ENCODE data around the gene CERS6.

Gene CERS6

DNA sequence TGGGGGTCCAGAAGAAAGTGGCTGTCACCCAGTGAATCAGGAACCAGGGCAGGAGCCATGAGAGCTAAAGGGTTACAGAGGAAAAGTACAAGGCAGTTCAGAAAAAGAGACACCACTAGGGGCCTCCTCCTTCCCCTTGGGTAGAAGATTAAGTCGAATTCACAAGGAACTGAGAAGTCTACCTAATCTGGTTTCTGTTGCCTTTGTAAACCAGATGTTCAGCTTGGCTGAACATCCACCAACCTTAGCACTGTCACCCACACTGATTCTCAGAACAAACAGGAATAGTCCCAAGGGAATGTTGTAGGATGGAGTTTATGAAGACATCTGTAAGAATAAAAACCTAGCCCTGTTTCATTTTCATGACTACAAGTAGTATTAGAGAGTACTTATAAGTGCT, 256.0 kb downstream of the CERS6 start:
- DNase-seq = no peak

- DNase-seq = no peak
Observed at GRCh38 chr2:168713325-168713724, 257.3 kb downstream of the CERS6 start.

DNA sequence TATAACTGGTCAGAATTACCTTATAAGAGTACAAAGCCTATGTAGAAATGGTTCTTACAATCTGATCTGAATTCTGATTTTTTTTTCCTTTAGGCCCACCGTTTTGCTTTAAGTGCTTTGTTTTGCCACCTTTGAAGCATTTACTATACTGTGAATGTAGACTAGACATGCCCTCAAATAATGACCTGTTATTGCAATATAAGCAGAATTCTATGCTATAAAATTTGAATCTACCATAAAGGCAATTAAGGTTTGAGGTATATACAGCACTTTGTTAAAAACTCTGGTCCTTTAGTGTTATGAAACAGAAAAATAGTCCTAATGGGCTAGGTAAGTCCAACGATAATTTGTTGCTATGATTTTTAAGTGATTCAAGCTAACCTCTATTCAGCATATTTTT, 259.8 kb downstream of the CERS6 start:
- no peak for DNase-seq

- DNase-seq = no peak
Observed at GRCh38 chr2:168716839-168717238, 260.8 kb downstream of the CERS6 start.

- peak; percentile 84 for DNase-seq
Observed at GRCh38 chr2:168717790-168718502, 261.9 kb downstream of the CERS6 start.

DNA sequence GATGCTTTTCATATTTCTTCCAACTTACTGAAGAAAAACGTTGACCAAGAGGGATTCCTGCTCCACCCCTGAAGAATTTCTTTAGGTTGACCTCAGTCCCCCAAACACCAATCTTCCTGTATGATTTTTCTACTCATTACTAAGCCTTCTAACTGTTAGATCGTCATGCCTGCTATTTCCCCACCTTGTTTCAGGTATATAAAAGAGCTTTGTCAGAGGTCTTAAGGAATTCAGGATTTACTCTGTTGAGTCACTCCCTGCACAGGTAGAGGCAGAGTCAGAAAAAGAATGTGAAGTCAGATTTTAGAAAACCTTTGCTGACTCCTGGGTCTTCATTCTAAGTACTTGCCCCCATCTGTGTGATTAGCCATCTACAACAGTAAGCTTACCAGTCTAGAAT, 262.6 kb downstream of the CERS6 start:
- DNase-seq = no peak

DNA sequence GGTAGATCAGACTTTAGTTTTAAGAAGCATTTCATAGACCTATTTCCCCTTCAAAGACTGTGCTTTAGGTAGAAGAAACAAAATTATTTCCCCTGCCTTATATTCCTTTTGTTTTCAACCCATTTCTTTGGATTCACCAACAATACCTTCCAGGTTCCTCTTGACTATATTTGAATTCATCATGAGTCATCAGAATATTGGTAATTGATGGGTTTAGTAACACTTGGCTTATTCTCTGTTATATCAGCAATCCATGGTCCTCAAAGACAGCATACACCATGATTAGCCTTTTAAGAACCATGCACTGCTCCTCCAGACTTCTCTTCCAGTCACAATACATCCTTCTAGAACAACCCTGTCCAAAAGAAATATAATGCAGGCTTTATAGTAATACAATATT, 263.4 kb downstream of the CERS6 start:
- no peak for DNase-seq

GRCh38 chr2:168722592-168722991, 266.5 kb downstream of the CERS6 start:
- no peak for DNase-seq

DNA sequence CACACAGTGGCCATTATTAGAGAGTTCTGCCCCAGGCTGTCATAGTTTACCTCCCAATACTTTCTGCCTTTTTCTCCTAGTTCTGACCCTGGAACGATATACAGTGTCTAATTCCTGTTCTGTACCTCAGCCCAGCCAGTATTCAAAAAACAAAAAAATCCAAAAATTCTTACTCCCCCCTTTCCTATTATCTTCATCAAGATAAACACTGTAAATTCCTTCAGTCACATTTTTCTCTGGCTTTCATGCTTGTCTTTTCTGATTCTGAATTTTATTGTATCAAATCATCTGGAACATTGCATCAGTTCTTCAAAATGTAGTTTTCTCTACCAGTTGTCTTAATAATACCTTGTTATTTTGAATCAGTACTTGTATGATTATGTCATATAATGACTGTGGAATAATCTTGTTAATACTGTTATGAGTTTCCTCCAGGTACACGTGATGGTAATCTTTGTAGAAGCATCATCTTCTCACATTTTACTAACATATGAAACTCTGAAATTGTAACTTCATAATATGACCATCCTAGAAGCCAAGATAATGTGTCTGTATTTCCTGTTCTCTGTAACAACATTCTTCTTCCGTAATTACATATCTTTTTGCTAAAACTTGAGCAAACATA, 267.3 kb downstream of the CERS6 start:
- DNase-seq = no peak

- DNase-seq = no peak
Observed at GRCh38 chr2:168726375-168726774, 270.3 kb downstream of the CERS6 start.

- DNase-seq = no peak
Observed at GRCh38 chr2:168727904-168728470, 271.9 kb downstream of the CERS6 start.

DNA sequence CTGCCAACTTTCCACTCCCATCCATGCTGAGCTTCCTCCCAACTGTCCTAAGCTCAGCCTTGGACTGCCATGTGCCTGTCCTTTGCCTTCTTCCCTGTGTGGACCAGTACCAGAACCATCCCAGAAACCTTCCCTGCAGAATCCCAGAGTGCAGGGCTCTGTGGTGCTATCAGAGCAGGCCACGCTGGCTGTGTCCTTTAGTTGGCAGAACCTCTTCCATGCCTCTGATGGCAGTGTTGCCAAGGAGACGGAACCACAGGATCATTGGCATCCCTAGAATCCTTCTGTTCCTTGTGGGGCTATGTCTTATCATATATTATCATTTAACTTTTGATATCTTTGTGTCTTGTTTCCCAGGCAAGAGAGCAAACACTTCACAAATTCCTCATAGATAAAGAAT, 273.4 kb downstream of the CERS6 start:
- DNase-seq = no peak

DNA sequence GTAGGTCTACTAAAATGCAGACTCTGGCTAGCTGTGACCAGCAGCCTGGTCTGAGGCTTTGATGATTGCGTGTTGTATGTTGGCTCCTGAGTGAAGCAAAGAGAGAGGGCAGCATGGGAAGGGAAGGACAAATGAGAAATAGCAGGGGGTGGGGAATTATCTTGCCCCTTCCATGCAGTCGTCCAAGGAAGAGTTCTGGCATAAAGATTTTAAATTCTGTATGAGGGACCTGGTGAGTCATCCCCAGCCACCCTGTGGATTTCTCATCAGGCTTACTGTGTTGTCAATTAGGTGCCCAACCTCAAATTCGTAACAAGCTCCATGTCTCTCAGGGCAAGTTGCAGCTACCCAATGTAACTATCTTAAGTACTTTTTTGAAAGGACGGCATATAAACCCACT, 274.3 kb downstream of the CERS6 start:
- DNase-seq = no peak

GRCh38 chr2:168731002-168731401, 274.9 kb downstream of the CERS6 start:
- DNase-seq = no peak

- peak; percentile 18 for DNase-seq
Observed at GRCh38 chr2:168731616-168732015, 275.5 kb downstream of the CERS6 start.

GRCh38 chr2:168732100-168732499, 276.0 kb downstream of the CERS6 start:
- no peak for DNase-seq

- no peak for DNase-seq
Observed at GRCh38 chr2:168732506-168732905, 276.4 kb downstream of the CERS6 start.

DNA sequence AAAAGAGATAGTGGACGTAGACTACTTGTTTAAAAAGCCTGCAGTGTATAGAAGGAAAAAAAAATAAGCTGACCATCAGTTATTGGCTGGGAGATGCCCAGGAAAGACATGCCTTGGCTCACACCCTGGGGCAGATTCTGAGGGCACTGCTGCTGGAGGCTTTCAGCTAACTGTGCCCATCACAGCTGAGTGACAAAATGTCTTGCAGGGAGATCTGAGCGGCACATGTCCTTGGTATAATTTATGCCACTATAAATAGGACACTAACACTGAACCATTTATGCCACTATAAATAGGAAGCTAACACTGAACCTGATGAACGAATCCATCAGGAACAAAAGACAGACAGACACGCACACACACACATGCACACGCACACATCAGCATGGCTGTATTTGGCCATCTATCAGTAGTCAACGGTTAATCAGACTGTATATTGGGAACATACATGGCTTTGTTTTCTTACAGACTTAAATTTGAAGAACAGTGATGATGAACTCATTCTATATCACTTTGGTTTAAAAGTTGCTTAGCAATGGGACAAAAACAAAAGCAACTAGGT, 278.2 kb downstream of the CERS6 start:
- DNase-seq = no peak

DNA sequence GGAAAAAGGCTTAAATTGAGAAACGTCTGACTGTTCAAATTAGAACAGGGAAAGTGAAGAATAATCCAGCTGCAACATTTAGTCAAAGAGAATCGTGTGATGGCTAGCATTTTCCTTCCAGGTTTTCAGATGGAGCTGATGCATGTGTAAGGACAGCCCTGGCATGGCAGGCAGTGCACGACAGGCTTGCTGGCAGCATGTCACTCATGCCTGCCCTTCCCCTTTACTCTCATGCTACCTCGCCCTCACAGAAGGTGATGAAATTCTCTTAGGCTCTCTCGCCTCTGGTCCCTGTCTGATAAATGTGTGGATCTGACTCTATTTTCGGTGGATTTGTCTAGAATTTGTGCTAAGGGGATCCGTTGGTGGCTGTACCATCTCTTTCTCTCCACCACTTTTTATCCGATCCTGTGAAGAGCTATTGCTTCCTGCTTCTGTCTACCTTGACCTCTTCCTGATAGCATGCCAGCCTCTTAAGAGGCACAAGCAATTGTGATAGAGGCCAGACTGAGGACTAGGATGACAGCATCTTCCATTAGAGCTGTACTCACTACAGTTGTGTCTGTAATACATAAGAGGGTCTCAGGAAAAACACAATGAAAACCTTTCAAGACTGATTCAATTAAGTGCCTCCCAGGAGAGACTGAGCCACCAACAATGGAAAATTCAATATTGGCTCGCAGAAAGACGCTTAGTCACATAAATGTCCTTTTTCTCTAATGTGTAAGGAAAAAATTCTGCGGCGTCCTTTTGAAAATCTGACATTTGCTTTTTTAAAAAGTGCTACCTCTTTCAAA, 280.8 kb downstream of the CERS6 start:
- no peak for DNase-seq

DNA sequence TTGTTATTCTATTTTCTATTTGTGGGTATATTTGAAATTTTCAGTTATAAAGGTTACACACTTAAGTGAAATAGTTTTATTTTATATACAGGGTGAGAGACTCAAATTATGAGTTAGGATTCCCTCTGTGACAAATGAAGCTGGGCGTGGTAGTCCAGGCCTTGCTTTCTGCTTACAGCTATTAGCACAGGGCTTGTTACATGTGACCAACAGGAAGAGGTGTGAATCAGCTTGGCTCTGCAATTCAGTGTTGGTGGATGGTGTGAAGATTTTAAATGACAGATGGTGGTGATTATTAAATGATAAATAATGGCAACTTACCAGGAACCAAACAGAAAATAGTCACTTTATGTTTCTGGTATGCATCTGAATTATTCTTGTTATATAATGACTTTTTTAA, 282.0 kb downstream of the CERS6 start:
- no peak for DNase-seq

- DNase-seq = no peak
Observed at GRCh38 chr2:168740360-168740759, 284.3 kb downstream of the CERS6 start.

GRCh38 chr2:168740788-168741187, 284.7 kb downstream of the CERS6 start:
- DNase-seq = no peak

DNA sequence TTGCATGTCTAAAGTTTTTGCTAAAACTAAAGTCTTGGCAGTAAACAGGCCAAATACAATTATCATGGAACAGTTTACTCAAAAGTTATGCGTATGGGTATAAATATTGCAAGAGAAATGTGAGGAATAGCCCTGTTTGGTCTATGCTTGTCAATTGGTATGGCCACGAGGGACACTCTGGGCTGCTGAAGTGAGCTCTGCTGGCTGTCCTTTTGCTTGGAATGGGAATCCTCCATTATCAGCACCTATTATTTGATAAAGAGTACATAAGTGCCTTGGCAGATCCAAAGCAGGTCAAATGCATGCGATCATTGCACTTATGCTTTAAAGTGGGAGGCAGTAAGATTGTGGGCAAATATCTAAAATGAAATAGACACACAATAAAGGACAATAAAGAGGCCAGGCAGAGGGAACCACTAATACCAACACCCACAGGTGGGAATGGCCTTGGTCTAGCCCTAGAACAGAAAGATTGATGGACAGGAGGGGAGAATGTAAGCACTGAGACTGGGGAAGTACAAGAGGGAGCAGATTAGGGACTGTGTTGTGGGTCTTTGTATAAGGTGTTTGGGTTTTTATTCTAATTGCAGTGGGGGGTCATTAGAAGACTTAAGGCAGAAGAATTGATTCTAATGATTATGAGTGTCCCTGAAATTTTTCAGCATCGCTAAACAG, 286.3 kb downstream of the CERS6 start:
- DNase-seq = no peak
